Fibroblast of the aortic adventitia (primary cell): ENCODE measurements around the gene SPRED2. TPM values are rescaled to one million over a fixed set of nuclear protein-coding genes. Genes with fewer than 3 reads are reported as not detected.

ENCODE experiments used
- DNase-seq: peaks from one replicate; pipeline ENCODE4 v3.0.0-alpha.2; 2010; ENCODE audit warnings: low read depth
- H3K4me3 ChIP-seq: 2 replicates; pipeline ENCODE4 v1.5.1; 2011; ENCODE audit warnings: low read depth, mild to moderate bottlenecking, control low read depth, low read length, moderate library complexity
- CTCF ChIP-seq: IDR thresholded peaks from 2 replicates; pipeline ENCODE4 v1.5.1; 2011; ENCODE audit warnings: mild to moderate bottlenecking, low read length, control low read depth, inconsistent platforms; ENCODE audit not compliant: insufficient read depth
- total RNA-seq: library from RNA; depleted of rRNA; stranded (reverse); fragments of >200 nt; gene quantifications from 2 replicates; pipeline ENCODE4 v1.2.3, GENCODE V29; 2012; ENCODE audit warnings: low replicate concordance

Gene SPRED2
- 11.9 and 20.6 TPM in 2 replicates for total RNA-seq

- H3K4me3 ChIP-seq = peak within 1 kb of the TSS; percentile 82
- peak; percentile 97 for DNase-seq
- peak; percentile 12 for TF ChIP-seq CTCF
Observed at GRCh38 chr2:65432227-65433190, at the start of gene SPRED2. Gene SPRED2, minus strand, starts transcription at chr2:65432599. Its CDS starts 612 bp downstream, at chr2:65431987.

- DNase-seq = no peak
- no peak for TF ChIP-seq CTCF
- H3K4me3 ChIP-seq = no peak overlapping the region
Observed at GRCh38 chr2:65481961-65482360, 49.6 kb upstream of the SPRED2 start.

- no peak overlapping the region for H3K4me3 ChIP-seq
- no peak for TF ChIP-seq CTCF
- DNase-seq = no peak
Observed at GRCh38 chr2:65479524-65479923, 47.1 kb upstream of the SPRED2 start.

GRCh38 chr2:65478498-65479135 lies 46.2 kb upstream of the SPRED2 start:
- TF ChIP-seq CTCF = no peak
- no peak for DNase-seq
- H3K4me3 ChIP-seq = no peak overlapping the region

- DNase-seq = peak; percentile 15
- no peak overlapping the region for H3K4me3 ChIP-seq
- no peak for TF ChIP-seq CTCF
Observed at GRCh38 chr2:65477590-65477989, 45.2 kb upstream of the SPRED2 start.

- no peak for TF ChIP-seq CTCF
- DNase-seq = no peak
- no peak overlapping the region for H3K4me3 ChIP-seq
Observed at GRCh38 chr2:65476778-65477177, 44.4 kb upstream of the SPRED2 start.
